Skeletal muscle cell (primary cell): ENCODE data around the gene OSBPL2.

ENCODE experiments used
- DNase-seq: peaks from one replicate; pipeline ENCODE4 v3.0.0-alpha.2; 2010; ENCODE audit warnings: low read depth
- H3K4me3 ChIP-seq: 2 replicates; pipeline ENCODE4 v1.5.1; 2011; ENCODE audit warnings: low read depth, mild to moderate bottlenecking, control low read depth, low read length, moderate library complexity

The OSBPL2 gene

GRCh38 chr20:62317167-62317655, 78.9 kb downstream of the OSBPL2 start:
- DNase-seq: no peak
- no peak overlapping the region for H3K4me3 ChIP-seq

- no peak overlapping the region for H3K4me3 ChIP-seq
- DNase-seq: no peak
These were observed 80.4 kb downstream of the OSBPL2 start for GRCh38 chr20:62318400-62319345.

GRCh38 chr20:62319346-62319909, 81.1 kb downstream of the OSBPL2 start:
- DNase-seq: no peak
- H3K4me3 ChIP-seq: no peak overlapping the region

GRCh38 chr20:62320581-62321354, 82.4 kb downstream of the OSBPL2 start:
- H3K4me3 ChIP-seq: no peak overlapping the region
- DNase-seq: no peak

GRCh38 chr20:62321521-62321948, 83.2 kb downstream of the OSBPL2 start:
- no peak for DNase-seq

GRCh38 chr20:62321975-62322374, 83.7 kb downstream of the OSBPL2 start:
- DNase-seq: no peak
- H3K4me3 ChIP-seq: no peak overlapping the region

More at GRCh38 chr20:62321521-62321948, 83.2 kb downstream of the OSBPL2 start:
- H3K4me3 ChIP-seq: no peak overlapping the region

GRCh38 chr20:62322492-62323041, 84.2 kb downstream of the OSBPL2 start:
- no peak for DNase-seq
- no peak overlapping the region for H3K4me3 ChIP-seq

- DNase-seq: no peak
- H3K4me3 ChIP-seq: no peak overlapping the region
These were observed 85.0 kb downstream of the OSBPL2 start for GRCh38 chr20:62323146-62323979.

GRCh38 chr20:62323980-62324906, 85.9 kb downstream of the OSBPL2 start:
- no peak overlapping the region for H3K4me3 ChIP-seq
- no peak for DNase-seq

- no peak for DNase-seq
- no peak overlapping the region for H3K4me3 ChIP-seq
These were observed 87.0 kb downstream of the OSBPL2 start for GRCh38 chr20:62325172-62325905.

GRCh38 chr20:62326559-62326958, 88.2 kb downstream of the OSBPL2 start:
- no peak for DNase-seq
- no peak overlapping the region for H3K4me3 ChIP-seq

GRCh38 chr20:62326959-62327725, 88.8 kb downstream of the OSBPL2 start:
- no peak for DNase-seq
- H3K4me3 ChIP-seq: no peak overlapping the region

GRCh38 chr20:62327726-62328495, 89.6 kb downstream of the OSBPL2 start:
- H3K4me3 ChIP-seq: no peak overlapping the region
- DNase-seq: no peak

- no peak overlapping the region for H3K4me3 ChIP-seq
- no peak for DNase-seq
These were observed 90.5 kb downstream of the OSBPL2 start for GRCh38 chr20:62328684-62329388.
